Activated naive CD8-positive, alpha-beta T cell treated with anti-CD3 and anti-CD28 coated beads, Interleukin-2, amount 50 U/mL, for 16 hours (primary cell): Measurements from ENCODE around the gene PRTN3.
A peak's percentile ranks its signal among the peaks of the same experiment; 100 is the strongest.
"Not testable (repeated sequence)": the region's sequence is repeated elsewhere in the genome, so short reads cannot be mapped to it uniquely, and the experiment has no call there.

Experiments used
- DNase-seq: peaks from one replicate; pipeline ENCODE4 v3.0.0-alpha.2; 2020; ENCODE audit warnings: low read depth, low spot score

The PRTN3 gene

GRCh38 chr19:881385-882071, 40.7 kb downstream of the PRTN3 start:
- DNase-seq: no peak

DNA sequence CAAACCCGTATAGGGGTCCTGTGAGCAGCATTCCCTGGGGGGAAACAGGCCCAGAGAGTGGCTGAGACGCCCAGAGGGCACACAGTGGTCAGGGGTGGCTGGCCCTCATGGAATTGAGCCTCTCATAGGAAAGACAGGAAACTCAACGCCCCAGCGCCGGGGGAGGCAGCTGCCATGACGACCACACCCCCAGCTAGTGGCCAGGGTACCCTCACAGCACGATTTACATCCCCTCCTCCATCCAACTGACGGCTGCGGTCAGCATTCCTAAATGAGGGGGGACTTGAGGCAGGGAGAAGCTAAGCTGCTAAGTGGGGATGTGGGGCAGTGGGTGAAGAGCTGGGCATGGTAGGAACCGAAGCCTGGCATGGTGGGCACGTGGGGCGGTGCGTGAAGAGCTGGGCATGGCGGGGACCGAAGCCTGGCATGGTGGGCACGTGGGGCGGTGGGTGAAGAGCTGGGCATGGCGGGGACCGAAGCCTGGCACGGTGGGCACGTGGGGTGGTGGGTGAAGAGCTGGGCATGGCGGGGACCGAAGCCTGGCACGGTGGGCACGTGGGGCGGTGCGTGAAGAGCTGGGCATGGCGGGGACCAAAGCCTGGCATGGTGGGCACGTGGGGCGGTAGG, 42.2 kb downstream of the PRTN3 start:
- DNase-seq: no peak

GRCh38 chr19:883661-884211, 42.9 kb downstream of the PRTN3 start:
- no peak for DNase-seq

DNA sequence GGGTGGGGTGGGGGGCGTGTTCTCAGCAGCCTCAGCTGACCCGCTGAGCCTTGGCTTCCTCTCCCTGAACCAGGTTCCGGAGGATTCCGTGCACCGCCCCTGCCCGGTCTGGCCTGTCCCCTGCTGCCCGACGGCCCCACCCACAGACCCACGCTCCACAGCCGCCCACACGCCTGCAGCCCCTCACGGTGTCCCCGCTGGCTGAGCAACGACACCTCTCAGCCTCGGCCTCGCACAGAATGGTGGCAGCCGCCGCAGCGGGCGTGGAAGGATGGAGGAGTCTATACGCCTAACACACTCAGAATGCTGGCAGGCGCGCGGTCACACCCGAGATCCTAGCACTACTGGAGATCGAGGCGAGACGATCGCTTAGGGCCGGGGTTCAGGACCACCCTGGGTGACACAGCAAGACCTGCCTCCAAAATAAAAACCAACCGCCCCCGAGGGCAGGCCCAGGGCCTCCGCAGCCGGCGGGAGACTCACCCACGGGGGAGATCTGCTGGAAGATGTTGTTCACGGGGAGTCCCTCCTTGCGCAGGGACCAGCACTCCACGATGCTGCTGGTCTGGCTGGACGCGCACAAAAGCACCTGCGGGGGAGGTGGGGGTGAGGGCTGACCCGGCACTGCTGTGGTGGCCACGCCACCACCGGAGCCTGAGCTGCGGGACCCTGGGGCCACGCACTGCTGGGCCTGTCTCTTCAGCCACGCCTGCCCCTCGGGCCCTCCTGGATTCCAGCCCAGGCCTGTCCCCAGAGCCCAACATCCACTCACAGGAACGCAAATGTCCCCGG, 43.8 kb downstream of the PRTN3 start:
- no peak for DNase-seq

DNA sequence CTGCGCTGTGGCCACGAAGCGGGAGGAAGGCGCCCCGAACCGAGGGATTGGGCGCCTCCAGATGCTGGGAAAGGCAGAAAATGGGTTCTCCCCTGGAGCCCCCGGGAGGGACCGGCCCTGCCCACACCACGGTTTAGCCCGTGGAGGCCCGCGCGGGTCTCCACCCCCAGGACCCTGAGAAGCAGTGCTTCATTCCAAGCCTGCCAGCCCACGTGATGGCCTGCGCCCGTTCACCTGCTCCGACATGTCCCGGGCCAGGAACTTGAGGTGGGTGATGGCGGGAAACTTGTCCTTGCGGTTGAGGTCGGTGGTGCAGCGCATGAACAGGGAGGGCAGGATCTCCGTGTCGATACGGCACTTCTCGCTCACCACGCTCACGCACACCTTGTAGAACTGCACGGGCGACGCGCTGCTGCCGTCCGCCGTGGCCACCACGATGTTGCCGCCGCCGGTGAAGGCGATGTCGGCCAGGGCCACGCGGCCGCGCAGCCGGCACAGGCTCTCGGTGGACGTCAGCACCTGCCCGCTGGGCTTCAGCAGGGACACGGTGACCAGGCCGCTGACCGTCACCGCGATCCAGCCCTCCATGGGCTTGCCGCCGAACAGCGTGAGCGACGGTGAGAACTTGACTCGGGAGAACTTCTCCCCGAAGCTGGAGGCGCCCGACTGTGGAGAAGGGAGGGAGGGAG, 44.9 kb downstream of the PRTN3 start:
- DNase-seq: no peak

DNA sequence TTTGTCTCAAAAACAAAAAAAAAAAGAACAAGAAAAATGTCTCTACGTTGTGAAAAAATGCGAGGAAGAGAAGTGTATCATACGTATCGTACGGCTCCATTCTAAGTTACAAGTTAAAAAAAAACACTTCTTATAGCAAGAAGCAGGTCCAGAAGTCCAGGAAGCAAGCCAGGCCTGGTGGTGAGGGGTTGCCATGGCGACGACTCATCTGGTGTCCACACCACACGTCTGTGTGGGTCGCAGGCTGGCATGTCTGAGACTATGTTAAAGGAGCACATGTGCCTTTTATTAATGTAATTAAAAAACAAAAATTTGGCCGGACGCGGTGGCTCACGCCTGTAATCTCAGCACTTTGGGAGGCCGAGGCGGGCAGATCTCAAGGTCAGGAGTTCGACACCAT, 46.3 kb downstream of the PRTN3 start:
- DNase-seq: no peak

DNA sequence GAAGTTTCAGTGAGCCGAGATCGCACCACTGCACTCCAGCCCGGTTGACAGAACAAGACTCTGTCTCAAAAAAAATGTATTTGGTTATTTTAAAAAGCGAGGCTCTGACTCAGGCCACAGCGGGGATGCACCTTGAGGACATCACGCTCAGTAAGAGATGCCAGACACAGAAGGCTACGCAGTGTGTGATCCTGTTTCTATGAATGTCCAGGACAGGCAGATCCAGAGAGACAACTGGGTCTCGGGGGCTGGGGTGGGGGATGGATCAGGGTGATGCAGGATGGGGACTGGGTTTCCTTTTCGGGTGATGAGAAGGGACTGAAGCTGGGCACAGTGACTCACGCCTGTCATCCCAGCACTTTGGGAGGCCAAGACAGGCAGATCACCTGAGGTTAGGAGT, 46.8 kb downstream of the PRTN3 start:
- DNase-seq: no peak

GRCh38 chr19:888581-889385, 48.0 kb downstream of the PRTN3 start:
- no peak for DNase-seq

- DNase-seq: no peak
Observed at GRCh38 chr19:889662-890295, 49.0 kb downstream of the PRTN3 start.

DNA sequence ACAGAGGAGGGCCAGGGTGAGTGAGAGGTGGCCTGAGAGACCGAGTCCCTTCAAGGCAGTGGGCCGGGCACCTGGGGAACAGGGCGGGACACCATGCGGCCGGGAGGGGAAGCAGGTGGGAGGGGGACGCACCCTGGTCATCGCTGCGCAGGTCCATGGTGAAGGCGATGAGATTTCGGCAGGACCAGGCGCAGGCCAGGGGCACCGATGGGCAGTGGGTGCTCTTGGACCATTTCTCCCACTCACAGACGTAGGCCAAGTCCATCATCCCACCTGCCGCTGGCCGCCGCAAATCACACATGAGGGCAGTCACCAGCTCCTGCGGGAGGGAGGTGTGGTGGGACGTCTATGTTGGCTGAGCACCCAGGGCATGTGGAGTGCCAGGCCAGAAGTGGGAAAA, 50.0 kb downstream of the PRTN3 start:
- no peak for DNase-seq

- DNase-seq: not testable (repeated sequence)
Observed at GRCh38 chr19:891421-892200, 50.8 kb downstream of the PRTN3 start.

GRCh38 chr19:892243-892893, 51.6 kb downstream of the PRTN3 start:
- no peak for DNase-seq

- DNase-seq: peak; percentile 65
Observed at GRCh38 chr19:892894-893689, 52.3 kb downstream of the PRTN3 start, which contains the start of the genes MED16 and RNU6-9. MED16 (minus strand) TSS chr19:893187; CDS start chr19:891131, 2,056 bp downstream. RNU6-9 (plus strand) TSS chr19:893484.

GRCh38 chr19:896434-896833, 55.6 kb downstream of the PRTN3 start:
- no peak for DNase-seq

- DNase-seq: no peak
Observed at GRCh38 chr19:896999-897398, 56.2 kb downstream of the PRTN3 start.

GRCh38 chr19:897442-898039, 56.7 kb downstream of the PRTN3 start:
- no peak for DNase-seq
